MM.1S (cell line): ENCODE results near the gene TMEM271.

Experiments
- DNase-seq: peaks from one replicate; pipeline ENCODE4 v3.0.0-alpha.2; 2015
- H2AFZ ChIP-seq: fragments of 300-600 bp; sonication (generic); 2 replicates; pipeline ENCODE4 v1.6.0; 2016; ENCODE audit warnings: antibody characterized with exemption, low read length
- H3F3A ChIP-seq: fragments of 300-600 bp; sonication (generic); 2 replicates; pipeline ENCODE4 v1.6.1; 2016; ENCODE audit warnings: mild to moderate bottlenecking, antibody characterized with exemption, low read length, moderate library complexity, mixed read lengths; ENCODE audit not compliant: insufficient read depth
- H3K27ac ChIP-seq: fragments of 300-600 bp; sonication (generic); 2 replicates; pipeline ENCODE4 v1.5.1; 2016; ENCODE audit warnings: mild to moderate bottlenecking, low read length
- H3K27me3 ChIP-seq: fragments of 300-600 bp; sonication (generic); replicated peaks from 2 replicates; pipeline ENCODE4 v1.6.0; 2016; ENCODE audit warnings: low read length; ENCODE audit not compliant: insufficient read depth
- H3K36me3 ChIP-seq: fragments of 300-600 bp; sonication (generic); replicated peaks from 2 replicates; pipeline ENCODE4 v1.6.1; 2016; ENCODE audit warnings: mild to moderate bottlenecking, low read length, mixed read lengths; ENCODE audit not compliant: insufficient read depth
- H3K4me1 ChIP-seq: fragments of 300-600 bp; sonication (generic); 2 replicates; pipeline ENCODE4 v1.6.1; 2016; ENCODE audit warnings: low read length, mixed read lengths
- H3K4me2 ChIP-seq: fragments of 300-600 bp; sonication (generic); 2 replicates; pipeline ENCODE4 v1.6.0; 2016; ENCODE audit warnings: low read depth, low read length
- H3K4me3 ChIP-seq: fragments of 300-600 bp; sonication (generic); 2 replicates; pipeline ENCODE4 v1.5.1; 2016; ENCODE audit warnings: low read length, mixed read lengths
- H3K79me2 ChIP-seq: fragments of 300-600 bp; sonication (generic); 2 replicates; pipeline ENCODE4 v1.6.1; 2016; ENCODE audit warnings: mixed run types, low read length, mixed read lengths
- H3K9ac ChIP-seq: fragments of 300-600 bp; sonication (generic); 2 replicates; pipeline ENCODE4 v1.6.1; 2016; ENCODE audit warnings: low read length, mixed read lengths
- H3K9me2 ChIP-seq: fragments of 300-600 bp; sonication (generic); replicated peaks from 2 replicates; pipeline ENCODE4 v1.6.1; 2016; ENCODE audit warnings: mild to moderate bottlenecking, low read length, mixed read lengths; ENCODE audit not compliant: insufficient read depth
- H3K9me3 ChIP-seq: fragments of 300-600 bp; sonication (generic); replicated peaks from 2 replicates; pipeline ENCODE4 v1.6.1; 2016; ENCODE audit warnings: mild to moderate bottlenecking, low read length, mixed read lengths; ENCODE audit not compliant: insufficient read depth
- H4K20me1 ChIP-seq: fragments of 300-600 bp; sonication (generic); 2 replicates; pipeline ENCODE4 v1.6.1; 2016; ENCODE audit warnings: mild to moderate bottlenecking, low read length, moderate library complexity, mixed read lengths; ENCODE audit not compliant: insufficient read depth
- CTCF ChIP-seq: fragments of 300-600 bp; sonication (generic); IDR thresholded peaks from 2 replicates; pipeline ENCODE4 v1.5.1; 2016; ENCODE audit warnings: antibody characterized with exemption, low read length, mixed read lengths
- EZH2 ChIP-seq: fragments of 300-600 bp; sonication (generic); optimal IDR thresholded peaks from 2 replicates; pipeline ENCODE3; 2017; ENCODE audit warnings: low read depth, mild to moderate bottlenecking, antibody characterized with exemption, low read length, mixed read lengths
- EZH2phosphoT487 ChIP-seq: fragments of 300-600 bp; sonication (generic); IDR thresholded peaks from 2 replicates; pipeline ENCODE4 v1.6.1; 2018; ENCODE audit warnings: antibody characterized with exemption, low read length

TMEM271 gene

DNA sequence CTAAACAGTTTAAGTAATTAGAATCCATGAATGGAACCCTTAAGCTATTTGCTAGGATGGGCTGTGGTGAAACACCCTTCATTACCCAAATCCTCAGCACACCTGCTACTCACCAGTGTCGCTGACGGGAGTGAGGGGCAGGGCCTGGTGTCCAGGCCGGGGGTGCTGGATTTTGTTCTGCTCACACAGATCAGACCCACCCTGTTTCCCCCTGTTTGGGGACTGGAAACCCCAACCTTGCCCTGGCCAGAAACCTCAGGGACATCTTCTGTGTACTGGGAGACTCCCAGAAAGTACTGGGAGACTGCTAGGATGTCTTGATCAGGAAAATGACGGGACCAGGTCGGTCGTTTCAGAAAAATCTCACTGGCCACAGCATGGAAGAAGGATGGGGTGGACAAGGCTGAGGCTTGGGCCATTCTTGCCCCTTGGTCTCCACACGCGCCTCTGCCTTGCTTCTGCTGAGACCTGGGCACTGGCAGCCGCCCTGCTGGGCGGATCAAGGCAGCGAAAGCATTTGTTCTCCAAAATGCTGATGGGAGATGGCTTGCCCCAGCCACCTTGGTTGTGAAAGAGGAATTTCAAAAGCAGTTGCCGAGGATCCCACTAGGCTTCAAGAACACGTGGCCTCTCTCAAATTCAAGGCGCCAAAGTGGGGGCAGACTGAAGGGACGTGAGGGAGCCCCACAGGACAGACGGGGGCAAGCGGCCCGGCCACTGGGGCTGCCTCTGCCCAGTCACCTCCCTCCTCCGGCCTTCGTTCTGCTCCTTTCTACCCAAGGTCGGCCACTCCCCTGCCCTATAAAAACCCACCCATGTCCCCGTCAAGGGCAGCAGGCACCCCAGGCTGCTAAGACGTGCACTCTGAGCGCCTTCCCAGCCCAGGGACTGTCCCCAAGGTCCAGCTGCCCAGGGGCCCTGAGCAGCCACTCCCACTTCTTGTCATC, 25.8 kb upstream of the TMEM271 start:
- no peak for DNase-seq
- TF ChIP-seq EZH2phosphoT487 = no peak
- TF ChIP-seq CTCF = no peak
- no peak for TF ChIP-seq EZH2
- Histone ChIP-seq H3F3A (no peaks in the 10 kb centered on the region), H4K20me1 (no peaks in the 10 kb centered on the region), H3K9me2 (no peaks in the 10 kb centered on the region), H3K36me3 (no peaks in the 10 kb centered on the region), H2AFZ (no peak overlapping the region), H3K27ac (no peak overlapping the region), H3K4me2 (no peak overlapping the region), H3K9me3 (no peaks in the 10 kb centered on the region), H3K4me1 (no peaks in the 10 kb centered on the region), H3K4me3 (no peak overlapping the region), H3K9ac (no peak overlapping the region), H3K27me3 (no peaks in the 10 kb centered on the region), H3K79me2 (no peaks in the 10 kb centered on the region)

GRCh38 chr4:600850-601515, 24.9 kb upstream of the TMEM271 start:
- no peaks in the 10 kb centered on the region for H3K27me3 ChIP-seq
- no peak overlapping the region for H2AFZ ChIP-seq
- no peaks in the 10 kb centered on the region for H3K9me2 ChIP-seq
- no peaks in the 10 kb centered on the region for H3K4me1 ChIP-seq
- no peak overlapping the region for H3K27ac ChIP-seq
- H3K36me3 ChIP-seq = no peaks in the 10 kb centered on the region
- no peak overlapping the region for H3K9ac ChIP-seq
- H3K79me2 ChIP-seq = no peaks in the 10 kb centered on the region
- no peaks in the 10 kb centered on the region for H4K20me1 ChIP-seq
- H3K4me2 ChIP-seq = no peak overlapping the region
- DNase-seq = no peak
- TF ChIP-seq EZH2phosphoT487 = no peak
- no peaks in the 10 kb centered on the region for H3K9me3 ChIP-seq
- no peak overlapping the region for H3K4me3 ChIP-seq
- no peaks in the 10 kb centered on the region for H3F3A ChIP-seq

GRCh38 chr4:600166-600565, 24.1 kb upstream of the TMEM271 start:
- no peak for DNase-seq
- Histone ChIP-seq H3F3A (no peaks in the 10 kb centered on the region), H3K4me3 (no peak overlapping the region), H3K9me2 (no peaks in the 10 kb centered on the region), H3K79me2 (no peaks in the 10 kb centered on the region), H3K27ac (no peak overlapping the region), H3K4me2 (no peak overlapping the region), H2AFZ (no peak overlapping the region), H3K27me3 (no peaks in the 10 kb centered on the region), H3K4me1 (no peaks in the 10 kb centered on the region), H3K9ac (no peak overlapping the region), H3K36me3 (no peaks in the 10 kb centered on the region), H4K20me1 (no peaks in the 10 kb centered on the region), H3K9me3 (no peaks in the 10 kb centered on the region)
- TF ChIP-seq EZH2 = no peak
- no peak for TF ChIP-seq EZH2phosphoT487
- TF ChIP-seq CTCF = no peak

DNA sequence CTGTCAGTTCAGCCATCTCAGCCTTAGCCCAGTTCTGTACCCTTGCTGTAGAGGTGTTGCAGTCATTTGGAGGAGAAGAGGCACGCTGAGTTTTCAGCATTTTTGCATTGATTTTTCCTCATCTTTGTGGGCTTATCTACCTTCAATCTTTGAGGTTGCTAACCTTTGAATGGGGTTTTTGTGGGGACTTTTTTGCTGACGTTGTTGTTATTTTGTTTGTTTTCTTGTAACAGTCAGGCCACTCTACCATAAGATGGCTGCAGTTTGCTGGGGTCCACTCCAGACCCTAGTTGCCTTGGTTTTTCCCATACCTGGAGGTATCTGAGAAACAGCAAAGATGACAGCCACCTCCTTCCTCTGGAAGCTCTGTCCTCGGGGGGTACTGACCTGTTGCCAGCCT, 22.8 kb upstream of the TMEM271 start:
- Histone ChIP-seq H3K27me3 (no peaks in the 10 kb centered on the region), H3K9ac (no peak overlapping the region), H3K36me3 (no peaks in the 10 kb centered on the region), H3F3A (no peaks in the 10 kb centered on the region), H3K79me2 (no peaks in the 10 kb centered on the region), H3K4me2 (no peak overlapping the region), H3K4me3 (no peak overlapping the region), H3K4me1 (no peaks in the 10 kb centered on the region), H3K9me3 (no peaks in the 10 kb centered on the region), H2AFZ (no peak overlapping the region), H4K20me1 (no peaks in the 10 kb centered on the region), H3K9me2 (no peaks in the 10 kb centered on the region), H3K27ac (no peak overlapping the region)
- DNase-seq = no peak
- TF ChIP-seq CTCF (no peak), EZH2phosphoT487 (no peak), EZH2 (no peak)
